NCI-H82 (cell line): ENCODE results near the gene CRK.

Source experiments
- DNase-seq: peaks from one replicate; lab custom pipeline; 2025; lab: John Stamatoyannopoulos, UW

Gene CRK

DNA sequence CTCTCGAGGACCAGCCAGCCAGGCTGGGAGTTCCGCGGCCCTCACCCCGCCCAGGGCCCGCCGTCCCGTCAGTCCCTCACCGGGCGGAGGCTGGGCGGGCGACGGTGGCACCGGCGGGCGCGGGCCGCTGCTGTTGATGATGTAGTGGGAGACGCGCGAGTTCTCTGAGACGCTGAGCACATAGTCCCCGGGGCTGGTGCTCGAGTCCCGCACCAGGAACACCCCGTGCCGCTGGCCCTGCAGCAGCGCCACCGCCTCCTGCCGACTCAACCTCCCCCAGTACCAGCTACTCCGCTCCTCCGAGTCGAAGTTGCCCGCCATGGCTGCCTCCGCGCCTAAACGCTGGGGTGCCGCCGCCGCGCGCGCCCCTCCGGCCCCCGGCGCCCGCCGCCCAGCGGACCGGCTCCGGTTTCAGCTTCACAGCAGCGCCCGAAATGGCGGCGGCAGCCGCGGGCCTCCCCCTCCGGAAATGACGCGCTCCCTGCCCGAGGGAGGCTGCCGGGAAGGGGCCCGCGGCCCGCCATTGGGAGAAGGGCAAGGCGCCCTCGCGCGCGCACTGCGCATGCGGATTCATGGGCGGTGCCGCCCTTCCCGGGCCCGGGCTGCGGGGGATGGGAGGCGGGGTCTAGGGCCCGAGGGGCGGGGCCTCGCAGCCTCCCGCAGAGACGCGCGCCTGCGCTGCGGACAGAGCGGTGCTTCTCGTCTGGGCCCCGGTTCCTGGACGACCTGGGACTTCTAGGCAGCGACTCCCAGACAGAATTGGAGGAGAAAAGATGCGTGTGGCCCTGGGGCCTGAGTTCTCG, at the start of gene CRK:
TSS of gene CRK (minus strand) at position 436 of the 803 bp plus-strand sequence. CDS start at position 321, 115 bp downstream.
- DNase-seq, result peak; percentile 99

DNA sequence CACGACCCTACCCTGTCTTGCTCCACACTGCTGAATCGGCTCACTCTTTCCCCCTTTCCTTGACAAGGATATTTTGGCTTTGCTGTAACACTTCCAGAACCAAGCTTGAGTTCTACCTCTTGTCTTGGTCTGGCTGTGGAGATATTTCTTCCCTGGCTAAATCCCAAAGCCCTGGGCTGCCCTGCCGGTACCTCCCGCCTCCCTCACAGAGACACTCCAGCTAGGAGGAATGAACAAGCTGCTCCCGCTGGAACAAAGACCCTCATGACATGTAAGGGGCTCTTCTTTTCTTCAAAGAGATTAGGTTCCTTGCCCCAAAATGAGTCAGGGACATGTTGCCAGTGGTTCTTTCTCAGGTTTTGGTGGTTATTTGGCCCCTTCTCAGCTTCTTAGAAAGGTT, 49.6 kb upstream of the CRK start:
- DNase-seq, result no peak

DNA sequence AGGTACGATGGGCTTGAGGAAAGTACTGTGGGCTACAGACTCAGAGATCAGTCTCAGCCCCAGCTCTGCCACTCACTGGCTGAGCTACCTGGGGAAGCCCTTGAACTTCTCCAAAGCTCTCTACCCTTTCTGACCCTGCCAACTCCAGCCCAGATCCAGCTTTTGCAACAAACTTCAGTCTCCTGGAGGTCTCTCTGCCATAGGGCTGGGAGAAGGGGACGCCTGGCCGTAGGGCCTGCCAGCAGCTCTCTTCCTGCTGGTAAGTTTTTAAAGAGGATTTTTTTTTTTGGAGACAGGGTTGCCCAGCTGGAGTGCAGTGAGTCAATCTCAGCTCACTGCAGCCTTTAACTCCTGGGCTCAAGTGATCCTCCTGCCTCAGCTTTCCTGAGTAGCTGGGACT, 48.8 kb upstream of the CRK start:
- DNase-seq, result no peak

DNA sequence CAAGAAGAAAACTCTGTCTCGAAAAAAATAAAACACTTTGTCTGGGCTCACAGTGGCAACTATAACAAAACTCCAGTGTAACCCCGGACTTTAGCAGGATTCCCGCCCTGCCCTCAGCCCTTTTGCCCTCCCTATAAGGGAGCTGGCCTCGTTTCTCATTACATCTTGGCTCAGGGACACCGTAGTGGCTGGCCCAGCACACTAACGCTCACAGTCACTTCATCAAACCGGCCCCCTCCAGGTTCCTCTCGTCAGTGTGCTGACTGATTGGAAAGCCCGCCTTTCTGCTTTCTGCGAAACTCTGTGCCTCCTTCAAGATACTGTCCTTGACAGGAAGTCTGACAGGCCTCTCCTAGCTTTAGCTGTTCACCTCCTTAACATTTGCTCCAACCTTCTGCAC, 47.7 kb upstream of the CRK start:
- no peak for DNase-seq

DNA sequence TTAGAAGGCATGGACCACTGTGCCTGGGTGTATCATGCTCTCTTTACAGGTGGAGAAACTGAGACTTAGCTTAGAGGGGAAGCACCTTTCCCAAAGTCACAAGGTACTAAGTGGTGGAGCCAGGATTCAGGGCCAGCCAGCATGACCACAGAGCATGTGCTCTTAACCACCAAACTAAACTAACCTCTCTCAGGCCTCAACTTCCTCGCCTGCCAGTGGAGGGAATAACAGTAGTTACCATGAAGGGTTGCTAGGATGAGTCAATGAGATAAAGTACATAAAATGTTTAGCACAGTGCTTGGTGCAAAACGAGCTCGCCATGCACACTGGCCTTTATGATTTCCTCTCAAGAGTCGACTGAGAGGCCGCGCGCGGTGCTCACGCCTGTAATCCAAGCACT, 42.8 kb upstream of the CRK start:
- DNase-seq, result no peak

DNA sequence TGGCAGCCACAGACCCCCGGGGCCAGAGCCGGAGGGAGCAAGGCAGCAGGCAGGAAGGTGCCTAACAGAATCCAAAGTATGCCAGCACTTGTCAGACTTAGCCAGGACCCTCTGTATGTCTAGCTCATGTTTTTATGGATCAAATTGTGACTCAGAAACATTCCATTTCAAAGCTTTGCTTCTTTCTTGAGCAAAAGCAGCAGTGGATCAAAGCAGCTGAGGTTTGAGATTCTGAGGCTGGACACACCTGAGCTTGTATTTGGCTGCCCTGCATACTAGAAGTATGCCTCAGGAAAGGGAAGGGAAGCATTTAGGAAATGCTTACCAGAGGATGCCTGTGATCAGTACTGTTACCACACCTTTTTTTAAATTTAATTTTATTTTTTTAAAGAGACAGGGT, 42.2 kb upstream of the CRK start:
- no peak for DNase-seq

DNA sequence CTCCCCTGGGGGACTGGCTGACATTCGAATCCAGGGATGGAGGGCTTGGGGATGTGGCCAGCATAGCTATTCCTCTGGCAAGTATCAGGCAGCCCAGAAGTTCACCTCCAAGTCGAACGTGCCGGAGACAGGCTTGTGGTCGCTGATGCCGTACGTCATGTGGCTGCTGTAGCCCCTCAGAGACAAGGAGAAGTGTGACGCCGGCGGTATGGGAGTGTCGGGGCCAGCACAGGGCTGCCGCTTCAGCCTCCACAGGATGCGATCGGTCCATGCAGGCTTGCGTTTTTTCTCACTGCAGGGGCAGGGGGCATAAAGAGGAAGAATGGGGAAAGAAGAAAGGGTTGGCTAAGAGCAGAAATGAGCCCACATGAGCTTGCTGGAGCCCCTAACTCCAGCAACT, 41.8 kb upstream of the CRK start:
- DNase-seq, result no peak

DNA sequence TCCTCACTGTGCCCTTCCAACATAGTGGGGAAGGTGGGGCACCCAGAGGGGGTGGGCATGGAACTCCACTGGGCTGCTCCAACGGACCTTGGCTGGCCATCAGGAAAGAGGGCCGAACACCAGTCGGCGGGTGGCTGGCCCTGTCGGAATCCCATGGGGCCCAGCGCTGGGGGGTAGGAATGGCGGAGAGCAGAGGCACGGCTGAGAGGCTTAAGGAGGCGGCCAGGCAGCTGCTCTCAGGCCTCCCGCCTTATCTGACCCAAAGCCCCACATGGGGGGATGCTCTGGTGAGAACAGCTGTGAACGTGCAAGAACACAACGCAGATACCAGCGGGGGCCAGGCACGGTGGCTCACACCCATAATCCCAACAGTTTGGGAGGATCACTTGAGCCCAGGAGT, 40.8 kb upstream of the CRK start:
- peak; percentile 93 for DNase-seq

DNA sequence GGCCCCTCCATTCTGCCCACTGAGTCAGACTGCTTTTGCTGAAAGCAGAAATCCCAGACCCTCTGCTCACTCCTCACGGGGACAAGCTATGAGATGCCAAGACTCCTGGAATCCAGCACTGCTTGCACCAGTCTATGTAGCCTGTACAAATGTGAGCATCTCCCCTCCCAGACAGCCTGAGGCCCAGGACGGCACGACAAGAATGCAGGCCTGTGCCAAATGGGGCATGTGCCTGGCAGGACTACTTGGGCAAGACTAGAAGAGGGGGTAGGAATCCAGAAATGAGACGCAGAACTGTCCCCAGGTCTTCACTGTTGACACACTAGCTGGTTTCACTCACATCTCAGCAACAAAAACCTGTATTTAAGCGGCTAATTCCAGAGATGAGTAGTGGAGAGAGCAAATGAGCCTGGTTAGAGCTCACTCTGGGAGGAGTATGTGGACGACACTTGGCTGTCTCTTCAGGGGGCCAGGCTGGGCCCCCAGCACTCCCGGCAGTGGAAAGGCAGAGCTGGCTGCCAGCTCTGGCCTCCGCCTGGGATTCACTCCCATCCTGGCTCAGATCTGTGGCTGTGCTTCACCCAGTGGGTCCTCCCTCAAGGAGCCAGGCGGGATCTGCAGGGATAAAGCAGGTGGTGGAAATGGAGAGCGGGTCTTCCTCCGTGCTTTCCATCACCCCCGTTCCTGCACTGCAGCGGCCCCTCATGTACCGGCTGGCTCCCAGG, 39.4 kb upstream of the CRK start:
- DNase-seq, result no peak

DNA sequence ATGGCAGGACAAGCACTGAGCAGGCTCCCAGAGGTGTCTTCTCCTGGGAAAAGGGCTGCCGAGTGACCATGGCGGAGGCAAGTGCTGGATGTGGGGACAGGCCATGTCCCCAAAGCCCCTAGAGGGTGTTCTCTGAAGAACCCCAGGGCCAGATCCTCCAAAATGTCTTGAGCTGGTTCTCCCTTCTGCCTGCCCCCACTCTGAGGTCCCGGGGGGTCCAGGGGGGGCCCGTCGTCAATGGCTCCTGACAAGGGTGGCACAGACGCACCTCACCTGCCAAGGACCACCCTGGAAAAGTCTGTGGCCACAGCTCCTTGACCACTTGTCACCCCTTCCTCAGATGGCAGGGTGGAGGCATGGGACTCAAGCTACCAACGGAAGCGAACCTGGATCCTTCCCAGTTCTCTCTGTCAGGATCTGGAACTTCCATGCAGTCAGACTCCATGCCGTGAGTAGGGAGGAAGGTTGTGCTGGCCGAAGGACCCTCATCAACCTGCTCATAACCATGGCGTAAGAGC, 38.8 kb upstream of the CRK start:
- DNase-seq, result no peak

DNA sequence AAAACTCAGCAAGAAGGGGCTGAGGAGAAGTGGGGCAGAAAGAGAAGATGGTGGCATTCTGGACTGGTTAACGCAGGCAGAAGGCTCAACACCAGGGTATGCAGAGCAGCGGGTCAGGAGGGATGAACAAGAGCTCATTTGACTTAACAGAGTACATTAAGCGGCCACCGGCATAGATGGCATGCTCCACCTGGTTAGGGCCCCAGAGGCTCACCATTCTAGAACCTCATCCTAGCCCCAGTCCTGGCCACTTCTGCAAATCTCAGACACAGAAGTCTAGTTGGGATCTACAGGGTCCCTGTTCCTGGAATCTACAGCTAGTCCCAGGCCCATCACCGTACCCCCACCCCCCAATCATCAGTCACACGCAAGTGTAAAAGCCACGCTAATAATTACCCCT, 38.2 kb upstream of the CRK start:
- DNase-seq, result no peak

DNA sequence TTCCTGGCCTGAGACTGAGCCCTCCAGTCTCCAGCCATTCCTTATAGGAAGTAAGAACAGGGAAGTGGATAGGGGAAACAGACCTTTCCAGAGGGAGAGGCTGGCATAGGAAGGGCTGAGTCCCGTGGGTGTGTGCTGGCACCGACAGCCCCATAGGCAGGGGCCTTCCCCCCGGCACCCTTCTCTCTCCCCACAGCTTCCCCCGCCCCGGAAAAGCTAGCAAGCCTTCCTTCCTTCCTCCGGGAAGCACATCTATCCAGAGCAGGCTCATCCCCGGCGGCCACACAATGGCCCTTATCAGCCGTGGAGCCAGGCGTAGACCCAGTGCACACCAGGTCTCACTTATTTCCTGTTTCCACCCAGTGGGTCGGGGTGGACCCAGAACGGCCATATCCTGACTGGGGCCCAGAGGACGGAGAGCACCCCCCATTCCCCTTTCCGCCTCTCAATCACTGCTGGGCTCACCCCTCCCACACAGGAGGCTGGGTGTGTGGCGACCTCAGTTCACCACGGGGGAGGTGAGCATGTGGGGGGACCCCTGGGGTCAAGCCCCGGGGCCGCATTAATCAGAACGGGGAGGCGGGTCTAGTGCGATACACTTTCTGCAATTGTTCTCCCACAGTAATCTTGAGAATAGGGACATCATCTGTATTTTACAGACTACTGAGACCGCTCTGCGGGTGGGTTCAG, 37.4 kb upstream of the CRK start:
- DNase-seq, result no peak

DNA sequence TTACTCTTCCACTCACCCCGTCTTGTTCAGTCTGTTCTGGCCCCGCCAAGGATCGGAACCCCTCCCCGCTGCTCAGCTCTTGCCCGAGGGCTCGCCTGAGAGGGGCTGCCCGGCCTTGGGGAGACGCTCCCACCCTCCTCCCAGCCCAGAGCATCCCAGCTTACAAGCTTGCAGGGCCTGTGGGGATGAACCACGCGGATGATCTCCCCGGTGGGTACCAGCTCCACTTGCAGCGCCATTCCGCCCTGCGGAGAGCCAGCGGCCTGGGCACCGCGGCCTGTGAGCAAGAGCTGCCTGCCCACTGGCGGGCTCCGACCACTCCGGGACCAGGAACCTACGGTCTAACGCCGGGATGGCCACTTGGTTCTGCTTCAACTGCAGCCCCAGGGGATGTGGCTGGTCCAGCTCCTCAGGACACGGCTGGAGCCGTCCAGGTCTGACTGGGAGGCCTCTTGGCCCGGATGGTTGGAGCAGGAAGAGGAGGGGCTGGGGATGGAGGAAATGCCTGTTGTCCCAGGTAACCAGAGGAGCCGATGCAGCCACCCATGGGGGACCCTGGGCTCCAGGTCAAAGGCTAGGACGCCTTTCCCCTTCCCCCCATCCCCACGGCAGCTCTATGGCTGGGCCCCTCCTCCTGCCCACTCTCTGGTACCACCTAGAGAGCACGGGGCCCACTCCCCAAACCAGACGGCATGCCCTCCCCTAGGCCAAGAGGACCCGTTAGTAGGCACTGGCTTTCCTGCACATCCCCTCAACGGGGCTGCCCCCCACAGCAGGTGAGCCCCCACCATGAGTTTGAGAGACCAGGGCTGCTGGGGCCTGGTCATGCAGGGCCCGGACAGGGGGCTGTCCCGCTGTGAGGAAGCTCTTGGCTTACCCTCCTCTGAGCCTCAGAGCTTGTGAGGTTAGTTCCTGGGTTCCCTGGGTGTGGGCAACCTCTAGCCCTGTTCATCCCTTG, 36.5 kb upstream of the CRK start, which contains the start of gene MYO1C:
TSS of gene MYO1C (minus strand) at position 438 of the 958 bp plus-strand sequence. CDS start at position 239, 199 bp downstream.
- DNase-seq, result no peak

DNA sequence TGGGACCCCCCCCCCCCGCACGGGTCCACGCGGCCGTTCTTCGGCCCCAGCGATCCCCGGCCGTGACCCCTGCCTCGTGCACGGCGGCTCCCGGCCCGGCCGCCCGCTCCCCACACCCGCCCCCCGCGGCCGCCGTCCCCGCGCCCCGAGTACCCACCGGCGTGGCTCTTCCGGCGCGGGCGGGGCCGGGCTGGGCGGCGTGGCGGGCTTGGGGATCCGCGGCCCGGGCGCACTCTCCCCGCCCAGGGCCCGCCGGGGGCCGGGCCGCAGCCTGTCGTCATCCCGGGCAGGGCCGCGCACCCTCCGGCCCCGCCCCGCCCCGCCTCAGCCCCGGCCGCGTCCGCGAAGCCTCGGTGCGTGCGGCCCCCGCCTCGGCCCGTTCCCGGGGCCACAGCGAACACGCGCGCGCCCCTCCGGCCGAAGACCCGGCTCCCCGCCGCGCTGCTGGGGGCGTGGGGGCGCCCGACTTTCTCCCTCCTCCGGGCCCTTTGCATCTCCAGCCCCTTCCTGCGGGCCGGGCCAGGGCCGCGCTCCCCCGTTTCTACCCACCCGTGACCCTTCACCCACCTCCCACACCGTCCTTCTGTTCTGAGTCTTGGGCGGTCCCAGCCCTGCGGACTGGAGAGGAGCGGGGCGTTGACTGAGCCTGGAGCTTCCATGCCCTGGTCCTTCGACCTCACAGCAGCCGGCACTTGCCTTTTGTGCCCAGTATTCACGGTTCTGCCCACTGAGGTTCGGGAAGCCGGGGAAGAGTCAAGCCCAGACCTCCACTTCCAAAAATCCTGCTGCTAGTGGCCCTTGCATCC, 35.6 kb upstream of the CRK start:
- DNase-seq, result peak; percentile 68

DNA sequence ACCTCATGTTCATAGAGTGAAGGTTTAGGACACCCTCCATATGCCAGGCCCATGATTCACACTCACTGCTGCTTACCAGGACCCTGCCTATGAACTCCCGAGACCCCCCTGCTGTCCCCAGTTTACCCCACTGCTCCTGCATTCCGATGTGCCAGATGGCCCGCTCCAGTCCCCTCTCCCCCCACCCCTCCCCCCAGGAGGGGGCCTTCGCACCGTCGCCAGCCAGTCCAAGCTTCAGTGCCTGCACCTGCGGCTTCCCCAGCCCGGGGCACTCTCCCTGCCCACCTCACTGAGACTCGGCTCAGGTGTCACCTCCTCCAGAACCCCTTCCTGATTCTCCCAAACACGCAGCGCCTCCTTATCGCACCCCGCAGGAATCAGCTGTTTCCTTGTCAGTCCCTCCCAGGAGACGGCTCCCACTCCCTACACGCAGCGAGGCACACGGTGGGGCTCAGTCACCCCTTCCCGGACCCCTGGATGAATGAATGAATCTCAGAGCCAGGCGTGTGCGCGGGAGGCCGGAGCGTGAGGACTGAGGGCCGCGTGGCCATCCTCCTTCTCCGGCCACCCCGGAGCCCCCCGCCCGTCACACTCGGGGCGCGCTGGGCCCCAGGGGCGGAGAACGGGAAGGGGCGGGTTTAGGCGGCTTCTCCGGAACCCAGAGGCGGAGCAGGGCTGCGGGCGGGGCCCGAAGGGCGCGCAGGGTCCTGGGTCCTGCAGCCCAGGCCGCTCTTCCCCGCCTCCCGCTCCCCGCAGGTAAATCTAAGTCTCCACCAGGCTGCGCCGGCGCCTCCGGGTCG, 34.8 kb upstream of the CRK start:
- peak; percentile 96 for DNase-seq

DNA sequence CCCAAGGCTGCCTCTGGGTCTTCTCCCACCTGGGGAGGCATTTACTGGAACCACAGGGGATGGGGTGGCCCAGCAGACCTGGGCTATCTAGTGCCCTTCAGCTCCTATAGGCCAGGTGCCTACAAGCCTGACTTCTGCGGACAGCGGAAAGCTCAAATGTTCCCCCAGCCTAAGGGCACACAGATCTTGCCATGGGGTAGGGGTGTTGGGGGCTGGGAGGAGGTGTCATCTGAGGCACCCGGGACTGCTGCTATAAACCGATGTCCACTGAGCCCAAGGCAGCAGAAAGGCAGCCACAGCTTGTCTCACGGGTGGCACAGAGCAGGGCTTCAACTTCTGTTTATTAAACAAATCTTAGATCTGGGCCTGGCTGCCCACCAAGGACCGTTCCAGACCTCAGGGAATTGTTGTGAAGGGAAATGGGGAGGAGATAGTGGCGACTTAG, 32.8 kb upstream of the CRK start:
- DNase-seq, result no peak

DNA sequence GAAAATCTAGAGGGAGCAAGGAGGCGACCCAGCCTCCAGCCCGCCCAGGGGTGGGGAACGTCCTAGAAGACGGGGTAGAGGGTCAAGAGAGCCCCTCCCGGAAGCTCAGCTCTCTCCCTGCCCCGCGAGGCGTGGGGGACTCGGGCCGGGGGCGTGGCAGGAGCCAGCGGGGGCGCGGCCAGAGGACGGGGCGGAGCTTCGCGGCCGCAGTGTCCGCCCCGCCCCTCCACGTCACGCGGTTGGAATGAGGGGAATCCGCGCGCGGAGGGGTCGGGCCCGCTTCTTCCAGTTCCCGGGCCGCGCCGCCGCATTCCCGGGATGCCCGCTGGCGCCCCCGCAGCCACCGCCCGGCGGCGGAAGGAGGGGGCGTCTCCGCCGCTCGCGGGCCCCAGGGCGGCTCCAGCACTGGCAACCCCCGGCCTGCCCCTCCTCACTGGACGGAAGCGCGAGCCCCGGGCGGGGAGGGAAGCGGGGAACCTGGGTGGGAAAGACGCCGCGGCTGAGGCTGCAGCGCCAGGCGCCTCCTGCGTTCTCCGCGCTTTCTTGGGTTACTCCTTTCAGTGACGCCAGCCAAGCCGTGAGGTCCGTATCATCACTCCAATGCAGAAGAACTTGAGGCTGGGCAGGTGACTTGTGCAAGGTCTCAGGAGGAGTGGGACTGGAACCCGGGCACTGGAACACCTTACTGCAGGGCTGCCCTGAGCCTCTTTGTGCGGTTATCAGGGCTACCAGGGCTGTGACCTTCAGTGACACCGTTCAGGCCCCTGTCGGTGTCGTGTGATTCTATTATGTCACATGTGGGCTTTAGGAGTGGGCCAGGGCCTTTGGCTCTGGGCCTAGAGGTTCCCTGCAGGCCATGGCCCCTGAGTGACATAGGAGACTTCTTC, 32.1 kb upstream of the CRK start:
- DNase-seq, result peak; percentile 89
